HG03097 (cell line): ENCODE data around the gene HAT1.
"Not testable (repeated sequence)": the region's sequence is repeated elsewhere in the genome, so short reads cannot be mapped to it uniquely, and the experiment has no call there.

Experiments used
- ATAC-seq: cut with Tn5 transposase; IDR thresholded peaks from one replicate; pipeline ENCODE4 v1.9.1; 2021; ENCODE audit not compliant: unreplicated experiment, low FRiP score

The HAT1 gene

GRCh38 chr2:171966688-171967087 is 44.4 kb downstream of the HAT1 start:
- no peak for ATAC-seq

GRCh38 chr2:171968509-171968908 is 46.2 kb downstream of the HAT1 start:
- no peak for ATAC-seq

- no peak for ATAC-seq
Measured at GRCh38 chr2:171972329-171972982, 50.2 kb downstream of the HAT1 start.

GRCh38 chr2:171979103-171979502 is 56.8 kb downstream of the HAT1 start:
- no peak for ATAC-seq

- ATAC-seq = not testable (repeated sequence)
Measured at GRCh38 chr2:171983924-171984323, 61.7 kb downstream of the HAT1 start.

- no peak for ATAC-seq
Measured at GRCh38 chr2:171985076-171985475, 62.8 kb downstream of the HAT1 start.

- ATAC-seq = no peak
Measured at GRCh38 chr2:171986778-171987177, 64.5 kb downstream of the HAT1 start.

- no peak for ATAC-seq
Measured at GRCh38 chr2:171991027-171991426, 68.8 kb downstream of the HAT1 start.

GRCh38 chr2:171995586-171995985 is 73.3 kb downstream of the HAT1 start:
- ATAC-seq = no peak

- ATAC-seq = no peak
Measured at GRCh38 chr2:171996021-171996420, 73.8 kb downstream of the HAT1 start.

GRCh38 chr2:171997031-171997430 is 74.8 kb downstream of the HAT1 start:
- ATAC-seq = not testable (repeated sequence)

- no peak for ATAC-seq
Measured at GRCh38 chr2:171999161-171999560, 76.9 kb downstream of the HAT1 start.

GRCh38 chr2:171999604-172000469 is 77.6 kb downstream of the HAT1 start, which contains the start of gene METAP1D:
Gene METAP1D (plus strand): TSS chr2:171999953. CDS start chr2:171999970, 17 bp downstream.
- peak; percentile 86 for ATAC-seq

- ATAC-seq = no peak
Measured at GRCh38 chr2:172000696-172001361, 78.6 kb downstream of the HAT1 start.

GRCh38 chr2:172007372-172007771 is 85.1 kb downstream of the HAT1 start:
- no peak for ATAC-seq

GRCh38 chr2:172009823-172010222 is 87.6 kb downstream of the HAT1 start:
- no peak for ATAC-seq

- no peak for ATAC-seq
Measured at GRCh38 chr2:172011812-172012575, 89.7 kb downstream of the HAT1 start.

- no peak for ATAC-seq
Measured at GRCh38 chr2:172012677-172013391, 90.6 kb downstream of the HAT1 start.

GRCh38 chr2:172013396-172013795 is 91.1 kb downstream of the HAT1 start:
- no peak for ATAC-seq
